Measurements from ENCODE around the gene ZNF346. TPM values are rescaled to one million over a fixed set of nuclear protein-coding genes. Genes with fewer than 3 reads are reported as not detected.

Gene ZNF346
- total and polyA plus RNA-seq, 12 donors = 4.8 to 11.0 (median 7.9) TPM

GRCh38 chr5:177008716-177009115, 13.8 kb upstream of the ZNF346 start:
- WGBS, 2 donors = 60 to 75% methylated on average over 2 of the region's 2 CpGs
- Histone ChIP-seq H3K9me3 (no peaks in the 10 kb centered on the region), H3K4me1 (peaks cover 0 to 29% (median 19%) of the 10 kb centered on the region in 9 donors), H3K36me3 (no peaks in the 10 kb centered on the region), H3K27ac (no peak overlapping the region), H3K27me3 (no peaks in the 10 kb centered on the region), H3K4me3 (no peak overlapping the region)
- ATAC-seq (no peak), DNase-seq (no peak)
- intact Hi-C loops (cut with DNase I) = no loop called here
- no peak for TF ChIP-seq CTCF (IDR thresholded peaks at IDR 0.05)

- H3K27ac ChIP-seq = no peak overlapping the region
- TF ChIP-seq CTCF (IDR thresholded peaks at IDR 0.05) = no peak
- intact Hi-C loops (cut with DNase I) = no loop called here
- no peaks in the 10 kb centered on the region for H3K36me3 ChIP-seq
- no peaks in the 10 kb centered on the region for H3K9me3 ChIP-seq
- no peaks in the 10 kb centered on the region for H3K27me3 ChIP-seq
- WGBS, 2 donors = 95 to 96% methylated on average over 4 of the region's 4 CpGs
- peaks cover 0 to 22% (median 6%) of the 10 kb centered on the region in 9 donors for H3K4me1 ChIP-seq
- H3K4me3 ChIP-seq = no peak overlapping the region
- DNase-seq (no peak), ATAC-seq (no peak)
Observed at GRCh38 chr5:177010153-177010552, 12.3 kb upstream of the ZNF346 start.

- intact Hi-C loops (cut with DNase I) = no loop called here
Observed at GRCh38 chr5:177015156-177015555, 7.3 kb upstream of the ZNF346 start.

GRCh38 chr5:177018341-177018740, 4.2 kb upstream of the ZNF346 start:
- Histone ChIP-seq H3K9me3 (no peaks in the 10 kb centered on the region), H3K36me3 (no peaks in the 10 kb centered on the region), H3K4me1 (peaks cover 0 to 23% (median 17%) of the 10 kb centered on the region in 9 donors), H3K27ac (no peak overlapping the region), H3K4me3 (no peak overlapping the region), H3K27me3 (no peaks in the 10 kb centered on the region)
- DNase-seq (no peak), ATAC-seq (no peak)
- WGBS, 2 donors = 85 to 87% methylated on average over 2 of the region's 2 CpGs
- TF ChIP-seq CTCF (IDR thresholded peaks at IDR 0.05) = no peak
- intact Hi-C loops (cut with DNase I) = no loop called here

More at GRCh38 chr5:177015156-177015555, 7.3 kb upstream of the ZNF346 start:
- 89 to 91% methylated on average over 4 of the region's 4 CpGs for WGBS, 2 donors
- ATAC-seq = no peak
- Histone ChIP-seq H3K4me1 (peaks cover 0 to 11% (median 0%) of the 10 kb centered on the region in 9 donors), H3K36me3 (no peaks in the 10 kb centered on the region), H3K9me3 (no peaks in the 10 kb centered on the region), H3K27me3 (no peaks in the 10 kb centered on the region), H3K4me3 (no peak overlapping the region), H3K27ac (no peak overlapping the region)
- no peak for TF ChIP-seq CTCF (IDR thresholded peaks at IDR 0.05)
- no peak for DNase-seq
